Mesenchymal stem cell (in vitro differentiated cells and primary cell): Measurements from ENCODE around the gene RASGEF1C.

Experiments used
- DNase-seq: peaks from one replicate; pipeline ENCODE4 v3.0.0-alpha.2; 2013
- H2AFZ ChIP-seq: one replicate; pipeline ENCODE4 v1.6.1; 2013; ENCODE audit warnings: low read depth, mild to moderate bottlenecking, control low read depth, inconsistent platforms, low read length, moderate library complexity
- H2AK5ac ChIP-seq: 2 replicates; pipeline ENCODE4 v1.6.1; 2013; ENCODE audit warnings: low read length, moderate library complexity, mild to moderate bottlenecking, inconsistent platforms; ENCODE audit not compliant: severe bottlenecking
- H2BK120ac ChIP-seq: one replicate; pipeline ENCODE4 v1.6.1; 2013; ENCODE audit warnings: low read depth, mild to moderate bottlenecking, inconsistent platforms, low read length, moderate library complexity
- H2BK12ac ChIP-seq, 2 experiments: one replicate each; pipeline ENCODE4 v1.6.1; 2013; ENCODE audit warnings: inconsistent platforms in 2 of 2, low read length in 2 of 2, mild to moderate bottlenecking in 2 of 2, moderate library complexity in 2 of 2, control low read depth in 1 of 2
- H2BK15ac ChIP-seq: one replicate; pipeline ENCODE4 v1.6.1; 2013; ENCODE audit warnings: mild to moderate bottlenecking, low read depth, inconsistent platforms; ENCODE audit not compliant: poor library complexity, severe bottlenecking
- H2BK5ac ChIP-seq: 2 replicates; pipeline ENCODE4 v1.6.1; 2013; ENCODE audit warnings: low read depth, mild to moderate bottlenecking, low read length, control low read depth, inconsistent platforms; ENCODE audit not compliant: poor library complexity, severe bottlenecking
- H3K14ac ChIP-seq, 2 experiments: one replicate each; pipeline ENCODE4 v1.6.1; 2013; ENCODE audit warnings: inconsistent platforms in 2 of 2, low read length in 2 of 2, control low read depth in 1 of 2, mild to moderate bottlenecking in 1 of 2, moderate library complexity in 1 of 2
- H3K18ac ChIP-seq, 2 experiments: one replicate each; pipeline ENCODE4 v1.6.1; 2013; ENCODE audit warnings: inconsistent platforms in 2 of 2, low read length in 2 of 2, control low read depth in 1 of 2, low read depth in 1 of 2, mild to moderate bottlenecking in 1 of 2
- H3K23ac ChIP-seq, 2 experiments: one replicate each; pipeline ENCODE4 v1.6.1; 2013; ENCODE audit warnings: inconsistent platforms in 2 of 2, low read length in 2 of 2, mild to moderate bottlenecking in 2 of 2, moderate library complexity in 2 of 2, control low read depth in 1 of 2
- H3K27ac ChIP-seq: 2 replicates; pipeline ENCODE4 v1.5.1; 2013; ENCODE audit warnings: mild to moderate bottlenecking, moderate library complexity, low read length, control low read depth, inconsistent platforms; ENCODE audit not compliant: poor library complexity, severe bottlenecking
- H3K27me3 ChIP-seq, 2 experiments: 2 replicates each; pipeline versions ENCODE4 v1.6.1 to v1.7.0; 2013; ENCODE audit warnings: low read length in 2 of 2, mild to moderate bottlenecking in 2 of 2, moderate library complexity in 2 of 2, control low read depth in 1 of 2, inconsistent platforms in 1 of 2; ENCODE audit not compliant: control insufficient read depth in 1 of 2, insufficient read depth in 1 of 2
- H3K36me3 ChIP-seq, 2 experiments: 2 replicates each; pipeline versions ENCODE4 v1.6.1 to v1.7.0; 2013; ENCODE audit warnings: low read length in 2 of 2, control low read depth in 1 of 2, inconsistent platforms in 1 of 2, low read depth in 1 of 2, mild to moderate bottlenecking in 1 of 2; ENCODE audit not compliant: insufficient read depth in 2 of 2, control insufficient read depth in 1 of 2
- H3K4ac ChIP-seq, 2 experiments: one replicate each; pipeline ENCODE4 v1.6.1; 2013; ENCODE audit warnings: inconsistent platforms in 2 of 2, low read length in 2 of 2, mild to moderate bottlenecking in 2 of 2, moderate library complexity in 2 of 2, control low read depth in 1 of 2, low read depth in 1 of 2
- H3K4me1 ChIP-seq: 2 replicates; pipeline ENCODE4 v1.6.1; 2013; ENCODE audit warnings: low read depth, low read length, control low read depth; ENCODE audit not compliant: control insufficient read depth, insufficient read depth
- H3K4me2 ChIP-seq: 2 replicates; pipeline ENCODE4 v1.6.1; 2013; ENCODE audit warnings: low read length, mild to moderate bottlenecking, inconsistent platforms; ENCODE audit not compliant: poor library complexity, severe bottlenecking
- H3K4me3 ChIP-seq, 2 experiments: 2 replicates each; pipeline versions ENCODE4 v1.5.1 to v1.7.0; 2013; ENCODE audit warnings: low read length in 2 of 2, mild to moderate bottlenecking in 2 of 2, control low read depth in 1 of 2, low read depth in 1 of 2; ENCODE audit not compliant: insufficient read depth in 1 of 2
- H3K79me1 ChIP-seq: replicated peaks from 2 replicates; pipeline ENCODE4 v1.6.1; 2013; ENCODE audit warnings: mild to moderate bottlenecking, control low read depth, low read length, inconsistent platforms; ENCODE audit not compliant: poor library complexity, severe bottlenecking
- H3K9ac ChIP-seq: 2 replicates; pipeline ENCODE4 v1.7.0; 2013; ENCODE audit warnings: mild to moderate bottlenecking, low read length, moderate library complexity
- H3K9me3 ChIP-seq: 2 replicates; pipeline ENCODE4 v1.7.0; 2013; ENCODE audit warnings: mild to moderate bottlenecking, low read length; ENCODE audit not compliant: control insufficient read depth
- H4K8ac ChIP-seq: one replicate; pipeline ENCODE4 v1.6.1; 2013; ENCODE audit warnings: inconsistent platforms, mild to moderate bottlenecking, low read length, moderate library complexity
- H4K91ac ChIP-seq: one replicate; pipeline ENCODE4 v1.6.1; 2013; ENCODE audit warnings: mild to moderate bottlenecking, low read length, inconsistent platforms
- WGBS: methylation state at CpG from one replicate; pipeline ENCODE4 v1.1.7; 2013; ENCODE audit warnings: mixed read lengths; 5-methylcytosine and 5-hydroxymethylcytosine counted together

The RASGEF1C gene

DNA sequence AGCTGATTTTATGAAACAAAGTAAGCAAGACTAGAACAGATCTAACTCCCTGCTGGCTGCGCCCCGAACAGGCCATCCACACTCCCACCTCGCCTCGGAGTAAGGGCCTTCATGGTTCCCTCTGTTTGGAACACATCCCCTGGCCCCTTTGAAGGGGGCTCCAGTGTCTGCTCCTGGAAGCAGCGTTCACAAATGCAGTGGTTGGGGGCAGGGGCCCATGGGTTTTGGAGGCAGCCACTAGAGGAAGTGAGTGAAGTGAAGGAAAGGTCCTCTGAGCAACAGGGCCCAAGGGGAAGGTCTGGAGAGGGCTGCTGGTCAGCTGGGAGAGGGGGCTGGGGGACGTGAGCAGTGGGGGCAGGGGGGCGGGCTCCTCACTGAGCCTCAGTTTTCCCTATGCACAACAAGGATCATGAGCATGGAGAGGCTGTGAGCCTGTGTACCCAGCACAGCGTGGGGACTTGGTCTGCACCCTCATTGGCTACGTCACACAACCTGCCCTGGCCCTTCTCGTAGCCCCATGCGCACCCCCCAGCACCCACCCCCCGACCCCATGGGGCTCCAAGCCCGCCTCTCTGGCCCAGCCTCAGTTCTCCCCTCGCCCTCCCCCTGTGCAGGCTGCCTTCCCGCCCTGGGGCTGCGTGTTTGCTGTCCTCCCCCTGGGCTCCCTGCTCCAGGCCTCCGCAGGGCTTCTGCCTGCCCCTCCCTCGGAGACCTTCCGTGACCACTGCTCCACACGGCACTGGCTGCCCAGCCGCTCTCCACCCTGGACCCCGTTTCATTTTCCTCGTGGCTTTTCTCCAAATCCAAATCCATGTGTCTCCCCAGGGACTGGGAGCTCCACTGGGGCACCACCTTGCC is 39.5 kb downstream of the RASGEF1C start:
- WGBS, result 73% methylated on average over 22 of the region's 23 CpGs
- H3K18ac ChIP-seq, result no peak overlapping the region
- H4K91ac ChIP-seq, result no peak overlapping the region
- no peak overlapping the region for H3K4me3 ChIP-seq
- peaks cover 31% of the 10 kb centered on the region for H3K4me1 ChIP-seq
- H3K4me2 ChIP-seq, result no peak overlapping the region
- no peak overlapping the region for H2BK120ac ChIP-seq
- no peak overlapping the region for H2BK15ac ChIP-seq
- H3K14ac ChIP-seq, result no peak overlapping the region
- no peak overlapping the region for H3K23ac ChIP-seq
- no peak overlapping the region for H2BK5ac ChIP-seq
- no peaks in the 10 kb centered on the region for H3K36me3 ChIP-seq
- no peak for DNase-seq
- H3K4ac ChIP-seq, result no peak overlapping the region
- H2BK12ac ChIP-seq, result no peak overlapping the region
- H2AK5ac ChIP-seq, result no peak overlapping the region
- no peaks in the 10 kb centered on the region for H3K79me1 ChIP-seq
- no peak overlapping the region for H3K9ac ChIP-seq
- no peak overlapping the region for H4K8ac ChIP-seq
- H2AFZ ChIP-seq, result no peak overlapping the region
- H3K27ac ChIP-seq, result no peak overlapping the region
- no peaks in the 10 kb centered on the region for H3K9me3 ChIP-seq
- H3K27me3 ChIP-seq, result peaks cover 0 to 43% of the 10 kb centered on the region in 2 experiments

DNA sequence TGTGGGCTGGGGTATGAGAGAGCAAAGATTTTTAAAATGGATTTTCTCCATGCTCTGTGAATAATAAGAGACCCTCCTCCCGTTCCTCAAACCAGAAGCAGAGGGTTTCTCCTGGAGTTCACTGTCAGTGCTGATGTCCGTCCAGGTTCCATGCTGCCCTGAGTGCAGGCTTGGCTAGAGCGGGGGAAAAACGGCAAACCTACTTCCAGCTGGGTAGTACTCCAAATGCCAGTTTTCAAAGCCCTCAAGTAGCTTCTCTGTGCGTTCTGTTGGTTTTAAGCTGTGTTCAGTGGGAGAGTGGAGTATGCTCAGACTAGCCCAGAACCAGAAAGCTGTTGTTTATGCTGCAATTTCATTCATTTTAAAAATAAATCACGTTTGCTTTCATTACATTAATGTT is 40.3 kb downstream of the RASGEF1C start:
- WGBS, result 94% methylated on average over 5 of the region's 6 CpGs
- no peak overlapping the region for H2AFZ ChIP-seq
- no peak overlapping the region for H3K18ac ChIP-seq
- H3K9me3 ChIP-seq, result peaks cover 2% of the 10 kb centered on the region
- H3K9ac ChIP-seq, result no peak overlapping the region
- no peak overlapping the region for H3K23ac ChIP-seq
- H3K36me3 ChIP-seq, result no peaks in the 10 kb centered on the region
- H3K27me3 ChIP-seq, result peaks cover 0 to 47% of the 10 kb centered on the region in 2 experiments
- no peak overlapping the region for H3K4ac ChIP-seq
- no peak overlapping the region for H3K4me3 ChIP-seq
- no peak overlapping the region for H2BK12ac ChIP-seq
- H3K14ac ChIP-seq, result no peak overlapping the region
- H3K4me2 ChIP-seq, result no peak overlapping the region
- no peak overlapping the region for H2BK5ac ChIP-seq
- no peak overlapping the region for H3K27ac ChIP-seq
- no peak overlapping the region for H2BK120ac ChIP-seq
- H2AK5ac ChIP-seq, result peak overlapping the region; percentile 29
- H4K91ac ChIP-seq, result no peak overlapping the region
- DNase-seq, result no peak
- no peaks in the 10 kb centered on the region for H3K79me1 ChIP-seq
- H3K4me1 ChIP-seq, result peaks cover 25% of the 10 kb centered on the region
- H4K8ac ChIP-seq, result no peak overlapping the region
- H2BK15ac ChIP-seq, result no peak overlapping the region

DNA sequence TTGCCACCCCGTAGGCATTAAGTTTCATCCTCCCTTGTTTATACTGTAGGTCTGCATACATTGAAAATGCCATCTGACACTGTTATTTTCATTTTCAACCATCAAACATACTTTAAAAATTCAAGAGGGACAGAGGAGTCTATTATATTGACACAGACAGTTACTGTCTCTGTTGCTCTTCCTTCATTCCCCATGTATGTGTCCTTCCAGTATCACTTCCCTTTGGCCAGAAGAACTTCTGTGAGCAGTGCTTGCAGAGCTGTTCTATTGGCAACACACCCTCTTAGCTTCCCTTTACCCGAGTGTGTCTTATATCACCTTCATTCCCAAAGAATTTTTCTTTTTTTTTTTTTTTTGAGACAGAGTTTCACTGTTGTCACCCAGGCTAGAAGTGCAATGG is 42.8 kb downstream of the RASGEF1C start:
- Histone ChIP-seq H3K4me3 (no peak overlapping the region), H3K27me3 (peaks cover 0 to 38% of the 10 kb centered on the region in 2 experiments), H3K4me2 (no peak overlapping the region), H3K27ac (no peak overlapping the region), H2BK5ac (no peak overlapping the region), H4K8ac (no peak overlapping the region), H3K79me1 (no peaks in the 10 kb centered on the region), H3K9me3 (peaks cover 5% of the 10 kb centered on the region), H2BK12ac (no peak overlapping the region), H2AK5ac (no peak overlapping the region), H2AFZ (no peak overlapping the region), H4K91ac (no peak overlapping the region), H3K4ac (no peak overlapping the region), H3K18ac (no peak overlapping the region), H3K4me1 (peaks cover 10% of the 10 kb centered on the region), H3K14ac (no peak overlapping the region), H3K23ac (no peak overlapping the region), H2BK120ac (no peak overlapping the region), H3K36me3 (no peaks in the 10 kb centered on the region), H2BK15ac (no peak overlapping the region), H3K9ac (no peak overlapping the region)
- WGBS, result 69% methylated on average over 2 of the region's 2 CpGs
- no peak for DNase-seq

DNA sequence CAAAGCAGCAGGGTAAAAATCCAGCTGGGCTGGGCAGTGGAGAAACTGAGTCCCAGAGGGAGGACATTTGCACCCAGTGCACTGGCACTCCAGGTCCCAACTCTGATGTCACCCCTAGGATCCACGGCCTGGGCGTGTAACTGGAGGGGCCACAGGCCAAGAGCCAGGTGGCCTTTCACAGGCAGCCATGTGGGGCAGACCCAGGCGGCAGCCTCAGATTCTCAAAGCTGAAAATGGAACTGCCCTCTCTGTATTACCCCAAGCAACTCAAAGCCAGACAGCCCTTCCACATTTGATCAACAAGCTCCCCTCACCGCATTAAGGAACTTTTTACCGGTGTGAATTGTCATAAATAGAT is 46.7 kb downstream of the RASGEF1C start:
- Histone ChIP-seq H3K4me3 (no peak overlapping the region), H2BK5ac (no peak overlapping the region), H3K14ac (no peak overlapping the region), H3K4me1 (no peaks in the 10 kb centered on the region), H2BK15ac (no peak overlapping the region), H3K27ac (no peak overlapping the region), H3K36me3 (no peaks in the 10 kb centered on the region), H2BK120ac (no peak overlapping the region), H2AFZ (no peak overlapping the region), H2AK5ac (no peak overlapping the region), H3K9me3 (peaks cover 5% of the 10 kb centered on the region), H3K23ac (no peak overlapping the region), H3K27me3 (peaks cover 0 to 40% of the 10 kb centered on the region in 2 experiments), H2BK12ac (no peak overlapping the region), H3K18ac (no peak overlapping the region), H3K9ac (no peak overlapping the region), H3K4me2 (no peak overlapping the region), H3K4ac (no peak overlapping the region), H4K8ac (no peak overlapping the region), H3K79me1 (no peaks in the 10 kb centered on the region), H4K91ac (no peak overlapping the region)
- 86% methylated on average over 3 of the region's 5 CpGs for WGBS
- no peak for DNase-seq
